ENCODE measurements around the gene TRABD.

DNA sequence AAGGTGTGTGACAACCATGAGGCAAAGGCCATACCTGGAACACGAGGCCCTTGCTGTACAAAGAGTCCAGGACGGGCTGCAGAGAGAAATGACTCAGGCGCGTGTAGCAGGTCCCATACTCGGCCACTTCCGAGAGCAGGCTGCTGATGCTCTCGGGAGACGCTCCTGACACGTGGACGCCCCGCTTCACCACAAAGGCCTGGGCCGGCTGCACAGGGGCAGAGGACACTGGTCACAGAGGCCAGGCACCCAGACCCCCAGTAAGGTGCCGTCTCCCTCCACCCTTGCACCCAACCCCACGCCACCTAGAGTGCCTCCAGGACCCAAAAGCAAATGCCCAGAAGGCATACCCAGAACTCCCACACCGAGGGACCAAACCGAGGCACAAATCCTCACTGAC, 43.7 kb downstream of the TRABD start:
- TF ChIP-seq, protein P1, sequence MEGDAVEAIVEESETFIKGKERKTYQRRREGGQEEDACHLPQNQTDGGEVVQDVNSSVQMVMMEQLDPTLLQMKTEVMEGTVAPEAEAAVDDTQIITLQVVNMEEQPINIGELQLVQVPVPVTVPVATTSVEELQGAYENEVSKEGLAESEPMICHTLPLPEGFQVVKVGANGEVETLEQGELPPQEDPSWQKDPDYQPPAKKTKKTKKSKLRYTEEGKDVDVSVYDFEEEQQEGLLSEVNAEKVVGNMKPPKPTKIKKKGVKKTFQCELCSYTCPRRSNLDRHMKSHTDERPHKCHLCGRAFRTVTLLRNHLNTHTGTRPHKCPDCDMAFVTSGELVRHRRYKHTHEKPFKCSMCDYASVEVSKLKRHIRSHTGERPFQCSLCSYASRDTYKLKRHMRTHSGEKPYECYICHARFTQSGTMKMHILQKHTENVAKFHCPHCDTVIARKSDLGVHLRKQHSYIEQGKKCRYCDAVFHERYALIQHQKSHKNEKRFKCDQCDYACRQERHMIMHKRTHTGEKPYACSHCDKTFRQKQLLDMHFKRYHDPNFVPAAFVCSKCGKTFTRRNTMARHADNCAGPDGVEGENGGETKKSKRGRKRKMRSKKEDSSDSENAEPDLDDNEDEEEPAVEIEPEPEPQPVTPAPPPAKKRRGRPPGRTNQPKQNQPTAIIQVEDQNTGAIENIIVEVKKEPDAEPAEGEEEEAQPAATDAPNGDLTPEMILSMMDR (conservative IDR thresholded peaks at IDR 0.05; ENCODE audit: low read length), result no peak
- TF ChIP-seq EZH2phosphoT487 (IDR thresholded peaks at IDR 0.05; ENCODE audit: borderline replicate concordance), result no peak

All from Loucy (cell line).